Upper lobe of right lung (tissue), 1 donor: Measurements from ENCODE around the gene GPR27. TPM values are rescaled to one million over a fixed set of nuclear protein-coding genes. Genes with fewer than 3 reads are reported as not detected.

Source experiments
- ATAC-seq: fragments of 200-7000 bp; cut with Tn5 transposase; one replicate; pipeline ENCODE4 v1.9.1; 2020; ENCODE audit warnings: mild to moderate bottlenecking, moderate library complexity
- DNase-seq: peaks from one replicate; pipeline ENCODE4 v3.0.0-alpha.2; 2020
- H3K27ac ChIP-seq: fragments of 200-600 bp; one replicate; pipeline ENCODE4 v1.8.0; 2022
- H3K27me3 ChIP-seq: fragments of 200-600 bp; one replicate; pipeline ENCODE4 v1.8.0; 2022; ENCODE audit warnings: mild to moderate bottlenecking
- H3K36me3 ChIP-seq: fragments of 200-600 bp; one replicate; pipeline ENCODE4 v1.8.0; 2022
- H3K4me1 ChIP-seq: fragments of 200-600 bp; one replicate; pipeline ENCODE4 v1.8.0; 2022
- H3K4me3 ChIP-seq: fragments of 200-600 bp; one replicate; pipeline ENCODE4 v1.8.0; 2022; ENCODE audit warnings: mild to moderate bottlenecking
- H3K9me3 ChIP-seq: fragments of 200-600 bp; one replicate; pipeline ENCODE4 v1.8.0; 2022
- intact Hi-C: fragments of 100-400 bp; cut with DNase I; formaldehyde crosslinking; loops from one replicate; pipeline ENCODE4 v1.11.0; 2022
- total RNA-seq: library from RNA; stranded (reverse); fragmentation: NEBNext Ultra II Directional; extraction: Animal tissue kit (Norgen Biotek cat#: 25700); gene quantifications from one replicate; pipeline ENCODE4 v1.2.1, GENCODE V29; 2021
- TF ChIP-seq, protein P1 (sequence below): fragments of 200-600 bp; IDR thresholded peaks from one replicate; pipeline ENCODE4 v1.8.0; 2022; ENCODE audit warnings: antibody characterized with exemption
- donor health status: DM: no; HTN: yes; CAD: no; lungs with severe emphysema.

GPR27 gene
- total RNA-seq, 1 donor from 2014 or later: 3.7 TPM

- TF ChIP-seq, protein P1, sequence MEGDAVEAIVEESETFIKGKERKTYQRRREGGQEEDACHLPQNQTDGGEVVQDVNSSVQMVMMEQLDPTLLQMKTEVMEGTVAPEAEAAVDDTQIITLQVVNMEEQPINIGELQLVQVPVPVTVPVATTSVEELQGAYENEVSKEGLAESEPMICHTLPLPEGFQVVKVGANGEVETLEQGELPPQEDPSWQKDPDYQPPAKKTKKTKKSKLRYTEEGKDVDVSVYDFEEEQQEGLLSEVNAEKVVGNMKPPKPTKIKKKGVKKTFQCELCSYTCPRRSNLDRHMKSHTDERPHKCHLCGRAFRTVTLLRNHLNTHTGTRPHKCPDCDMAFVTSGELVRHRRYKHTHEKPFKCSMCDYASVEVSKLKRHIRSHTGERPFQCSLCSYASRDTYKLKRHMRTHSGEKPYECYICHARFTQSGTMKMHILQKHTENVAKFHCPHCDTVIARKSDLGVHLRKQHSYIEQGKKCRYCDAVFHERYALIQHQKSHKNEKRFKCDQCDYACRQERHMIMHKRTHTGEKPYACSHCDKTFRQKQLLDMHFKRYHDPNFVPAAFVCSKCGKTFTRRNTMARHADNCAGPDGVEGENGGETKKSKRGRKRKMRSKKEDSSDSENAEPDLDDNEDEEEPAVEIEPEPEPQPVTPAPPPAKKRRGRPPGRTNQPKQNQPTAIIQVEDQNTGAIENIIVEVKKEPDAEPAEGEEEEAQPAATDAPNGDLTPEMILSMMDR: no peak
- no peak overlapping the region for H3K27ac ChIP-seq
- H3K27me3 ChIP-seq: peaks cover 17% of the 10 kb centered on the region
- H3K4me1 ChIP-seq: no peaks in the 10 kb centered on the region
- DNase-seq (no peak), ATAC-seq (no peak)
- intact Hi-C loops: no loop called here
- no peaks in the 10 kb centered on the region for H3K9me3 ChIP-seq
- H3K4me3 ChIP-seq: no peak overlapping the region
- H3K36me3 ChIP-seq: no peaks in the 10 kb centered on the region
These were observed 9.8 kb downstream of the GPR27 start for GRCh38 chr3:71763426-71763825.

DNA sequence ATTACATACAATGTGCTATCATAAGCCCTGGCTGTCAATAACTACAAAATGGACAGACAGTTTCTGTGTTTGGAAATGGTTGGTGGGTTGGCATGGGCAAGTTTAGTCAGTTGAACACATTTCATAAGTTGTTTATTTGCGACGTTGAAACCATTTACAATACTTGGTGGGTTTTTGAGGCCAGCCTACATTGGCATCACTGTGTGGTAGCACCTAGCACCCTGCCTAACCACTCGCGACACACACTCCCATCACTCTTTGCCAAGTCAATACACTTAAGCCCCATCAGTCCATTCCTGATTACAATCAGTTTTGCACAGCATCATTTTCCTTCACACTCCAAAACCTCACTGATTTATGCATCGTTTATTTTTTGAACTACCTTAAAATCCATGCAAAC lies 17.5 kb downstream of the GPR27 start:
- DNase-seq (no peak), ATAC-seq (no peak)
- H3K9me3 ChIP-seq: no peaks in the 10 kb centered on the region
- no peak overlapping the region for H3K4me3 ChIP-seq
- H3K36me3 ChIP-seq: no peaks in the 10 kb centered on the region
- peaks cover 9% of the 10 kb centered on the region for H3K27me3 ChIP-seq
- H3K4me1 ChIP-seq: no peaks in the 10 kb centered on the region
- H3K27ac ChIP-seq: no peak overlapping the region
- TF ChIP-seq, protein P1: no peak
- intact Hi-C loops: no loop called here

- intact Hi-C loops: no loop called here
- DNase-seq: no peak
- Histone ChIP-seq H3K9me3 (no peaks in the 10 kb centered on the region), H3K36me3 (no peaks in the 10 kb centered on the region), H3K4me1 (no peaks in the 10 kb centered on the region), H3K27ac (no peak overlapping the region), H3K27me3 (peaks cover 9% of the 10 kb centered on the region), H3K4me3 (no peak overlapping the region)
- ATAC-seq: no peak
- TF ChIP-seq, protein P1: no peak
These were observed 18.2 kb downstream of the GPR27 start for GRCh38 chr3:71771884-71772283.

- H3K27ac ChIP-seq: no peak overlapping the region
- DNase-seq (no peak), ATAC-seq (no peak)
- no peak overlapping the region for H3K4me3 ChIP-seq
- intact Hi-C loops: no loop called here
- H3K4me1 ChIP-seq: no peaks in the 10 kb centered on the region
- H3K9me3 ChIP-seq: no peaks in the 10 kb centered on the region
- TF ChIP-seq, protein P1: no peak
- peaks cover 30% of the 10 kb centered on the region for H3K27me3 ChIP-seq
- no peaks in the 10 kb centered on the region for H3K36me3 ChIP-seq
These were observed 22.9 kb downstream of the GPR27 start for GRCh38 chr3:71776538-71776937.

DNA sequence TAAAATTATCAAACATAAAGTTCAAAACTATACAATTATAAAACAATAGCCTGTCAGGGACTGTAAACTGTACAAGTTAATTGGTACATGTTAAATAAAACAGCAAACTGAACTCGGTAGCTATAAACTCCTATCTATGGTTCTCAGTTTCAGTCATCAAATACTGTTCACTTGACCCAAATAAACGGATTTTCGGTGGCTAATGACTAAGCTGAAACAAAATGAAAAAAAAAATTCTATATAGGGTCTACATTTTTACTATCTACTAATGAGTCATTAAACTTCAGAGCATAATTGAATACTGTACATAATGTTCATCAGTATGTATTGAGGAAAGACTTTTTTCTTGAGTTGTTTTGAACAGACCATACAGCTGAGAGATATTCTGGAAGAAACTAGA lies 24.7 kb downstream of the GPR27 start:
- Histone ChIP-seq H3K36me3 (no peaks in the 10 kb centered on the region), H3K4me3 (no peak overlapping the region), H3K9me3 (no peaks in the 10 kb centered on the region), H3K27ac (no peak overlapping the region), H3K27me3 (peaks cover 48% of the 10 kb centered on the region), H3K4me1 (no peaks in the 10 kb centered on the region)
- ATAC-seq (no peak), DNase-seq (no peak)
- intact Hi-C loops: no loop called here
- TF ChIP-seq, protein P1: no peak
